AML-193 (cell line): ENCODE measurements around the gene INSIG2.

Experiments
- DNase-seq, 2 experiments: peaks; one replicate each; lab custom pipeline; 2025; lab: John Stamatoyannopoulos, UW

The INSIG2 gene

DNA sequence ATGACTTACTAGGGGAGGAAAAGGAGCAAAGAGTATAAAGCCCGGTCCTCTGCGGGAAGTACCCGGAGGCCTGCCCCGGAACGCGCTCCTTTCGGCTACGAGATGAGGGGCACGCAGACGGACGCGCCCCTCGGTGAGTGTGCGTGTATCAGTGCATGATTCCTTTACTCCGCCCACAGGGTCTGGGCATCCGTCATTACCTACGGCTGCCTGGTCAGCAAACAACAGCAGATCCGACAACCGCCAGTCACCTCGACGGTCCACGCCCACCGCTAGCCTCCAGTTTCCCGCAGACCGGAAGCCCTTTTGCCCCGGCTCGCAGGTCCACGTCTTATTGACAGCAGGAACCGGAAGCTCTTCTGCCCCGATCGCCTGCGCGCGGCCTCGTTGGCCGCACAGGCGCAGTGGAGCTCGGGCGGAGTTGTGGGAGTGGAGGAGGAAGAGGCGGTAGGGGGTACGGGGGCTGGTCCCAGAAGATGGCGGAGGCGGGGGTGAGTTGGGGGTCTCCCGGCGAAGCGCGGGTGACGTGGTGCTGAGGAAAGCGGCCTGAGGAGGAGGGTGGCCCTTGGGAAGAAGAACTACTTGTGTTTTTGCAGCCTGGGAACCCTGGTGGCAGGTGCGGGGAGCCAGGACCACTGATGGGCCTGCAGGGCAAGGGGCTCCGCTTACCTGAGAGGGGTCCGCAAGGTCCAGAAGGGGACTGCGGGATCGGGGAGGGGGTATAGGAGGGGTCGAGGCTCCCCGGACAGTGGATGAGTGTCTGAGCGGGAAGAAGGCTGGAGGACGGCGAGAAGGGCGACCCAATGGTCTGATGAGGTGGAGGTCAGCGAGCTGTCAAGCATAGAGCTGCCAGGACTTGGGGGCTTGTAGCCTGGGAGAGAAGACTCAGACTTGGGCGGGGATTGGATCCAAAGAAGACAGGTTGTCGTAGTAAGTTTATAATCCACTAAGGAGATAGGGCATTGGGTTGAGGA lies at the start of gene INSIG2:
Gene INSIG2, plus strand, starts transcription at position 421 of the 974 bp plus-strand sequence. CDS start 8,086 bp downstream, outside the sequence.
- peak; percentile 92 to 94 for DNase-seq

DNA sequence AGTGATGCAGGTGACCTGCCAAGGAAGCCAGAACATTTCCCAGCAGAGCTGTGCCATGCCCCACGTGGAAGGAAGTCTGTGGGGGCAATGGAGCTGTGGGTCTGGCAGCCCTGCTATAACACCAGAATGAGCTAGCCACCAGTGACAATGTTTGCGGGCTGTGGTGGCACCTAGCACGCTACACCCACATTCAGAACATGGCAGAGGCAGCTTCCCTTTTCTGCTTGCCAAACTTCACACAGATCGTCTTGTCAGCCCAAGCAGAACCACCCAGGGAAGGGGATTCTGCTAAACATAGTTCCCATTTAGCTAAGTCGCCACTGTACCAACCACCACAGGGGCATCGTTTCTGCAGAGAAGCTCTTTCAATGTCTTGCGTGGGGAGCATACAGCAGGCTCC lies 47.4 kb upstream of the INSIG2 start:
- no peak for DNase-seq

GRCh38 chr2:118044103-118044716 lies 44.1 kb upstream of the INSIG2 start:
- DNase-seq, result no peak

- DNase-seq, result no peak
These were observed 43.4 kb upstream of the INSIG2 start for GRCh38 chr2:118044854-118045253.

- DNase-seq, result no peak
These were observed 43.0 kb upstream of the INSIG2 start for GRCh38 chr2:118045286-118045685.

- DNase-seq, result peak; percentile 32
These were observed 41.5 kb upstream of the INSIG2 start for GRCh38 chr2:118046634-118047210.

DNA sequence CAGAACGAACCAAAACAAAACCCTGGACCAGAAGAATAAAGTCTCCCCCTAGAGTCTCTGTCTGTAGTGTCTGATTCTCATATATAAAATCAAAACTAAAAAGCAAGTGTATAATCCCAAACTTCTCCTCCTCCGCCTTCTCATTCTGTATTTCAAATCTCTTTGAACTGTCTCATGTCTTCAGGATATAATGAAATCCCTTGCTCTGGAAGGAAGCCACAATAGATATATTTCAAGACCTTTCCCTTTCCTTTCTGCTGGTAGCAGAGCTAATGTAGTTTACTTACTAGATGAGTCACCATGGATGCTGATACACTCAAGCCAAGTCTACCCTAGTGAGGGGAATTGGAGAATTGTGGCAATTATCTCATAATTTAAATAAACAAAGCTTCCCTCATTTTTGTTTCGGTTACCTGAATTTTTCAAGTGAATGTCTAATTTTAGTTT lies 40.9 kb upstream of the INSIG2 start:
- no peak for DNase-seq

GRCh38 chr2:118048401-118048800 lies 39.9 kb upstream of the INSIG2 start:
- no peak for DNase-seq

GRCh38 chr2:118049140-118049815 lies 39.0 kb upstream of the INSIG2 start:
- no peak for DNase-seq

GRCh38 chr2:118049816-118050140 lies 38.5 kb upstream of the INSIG2 start:
- peak in 1 of 2 experiments; percentile 24 for DNase-seq

- DNase-seq, result no peak
These were observed 37.9 kb upstream of the INSIG2 start for GRCh38 chr2:118050386-118050785.

DNA sequence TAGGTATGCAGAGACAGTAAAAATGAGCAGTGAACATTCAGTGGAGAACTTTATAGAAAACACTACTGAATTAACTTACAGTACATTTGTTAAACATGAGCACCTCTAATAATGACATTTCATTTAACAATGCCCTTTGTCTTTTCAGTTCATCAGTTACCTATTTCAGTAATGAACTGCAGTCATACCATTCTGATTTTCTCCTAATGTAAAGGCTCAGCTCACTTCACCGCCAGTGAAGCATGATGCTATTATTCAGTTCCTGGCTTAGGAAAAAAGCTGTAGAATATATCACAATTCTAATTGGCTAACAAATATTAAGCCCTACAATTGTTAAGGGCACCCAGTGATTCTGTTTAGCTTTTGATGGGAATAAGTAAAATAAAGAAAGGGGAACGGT lies 37.3 kb upstream of the INSIG2 start:
- no peak for DNase-seq

GRCh38 chr2:118051826-118052358 lies 36.4 kb upstream of the INSIG2 start:
- no peak for DNase-seq

DNA sequence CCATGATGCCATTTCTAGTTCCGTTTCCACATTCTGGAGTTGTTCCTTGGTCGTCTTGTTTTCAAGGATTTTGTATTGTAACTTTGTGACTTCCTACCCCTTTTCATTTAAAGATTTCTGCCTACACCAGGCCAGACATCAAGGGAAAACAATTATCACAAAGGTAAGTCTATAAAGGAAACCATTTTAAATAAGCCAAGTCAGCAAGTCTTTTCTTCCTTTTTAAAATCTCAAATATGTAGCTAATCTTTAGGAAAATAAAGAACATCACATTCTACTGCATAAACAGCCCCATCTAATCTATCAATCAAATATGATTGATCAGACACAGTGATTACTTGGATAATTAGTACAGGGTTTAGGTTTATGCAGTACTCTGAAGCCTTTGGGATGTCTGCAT lies 35.8 kb upstream of the INSIG2 start:
- DNase-seq, result no peak

- no peak for DNase-seq
These were observed 34.6 kb upstream of the INSIG2 start for GRCh38 chr2:118053681-118054080.

- no peak for DNase-seq
These were observed 33.9 kb upstream of the INSIG2 start for GRCh38 chr2:118054213-118055008.

DNA sequence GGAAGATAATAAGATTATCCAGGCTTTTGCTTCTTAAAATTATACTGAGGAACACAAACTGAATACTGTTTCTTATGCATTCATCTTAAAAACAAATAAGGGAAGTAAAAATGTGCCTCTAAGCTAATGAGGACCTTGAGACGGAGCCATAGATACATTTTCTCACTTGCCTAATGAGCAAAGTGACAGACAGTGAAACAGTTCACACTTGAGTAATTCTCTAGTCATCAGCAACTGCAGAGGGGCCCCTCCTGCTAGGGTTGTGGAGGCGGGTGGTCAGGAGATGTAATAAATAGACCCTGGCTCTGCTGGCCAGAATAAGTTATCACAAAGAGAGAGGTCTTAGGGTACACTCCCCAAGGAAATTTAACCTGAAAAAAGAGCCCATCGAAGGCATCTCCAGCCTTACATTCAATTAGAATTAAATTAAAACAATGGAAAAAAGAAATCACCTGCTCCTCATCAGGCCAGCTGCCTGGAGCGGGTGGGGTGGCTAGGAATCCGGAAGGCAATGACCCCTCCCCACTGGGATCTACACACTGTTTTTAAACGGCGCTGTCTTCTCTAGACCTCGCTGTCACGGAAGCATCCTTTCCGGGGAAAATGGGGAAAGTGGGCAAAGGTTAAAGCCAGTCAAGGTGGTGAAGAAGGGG lies 32.6 kb upstream of the INSIG2 start:
- DNase-seq, result no peak

GRCh38 chr2:118056165-118056534 lies 32.1 kb upstream of the INSIG2 start:
- DNase-seq, result no peak

- no peak for DNase-seq
These were observed 31.5 kb upstream of the INSIG2 start for GRCh38 chr2:118056801-118057200.

- no peak for DNase-seq
These were observed 29.3 kb upstream of the INSIG2 start for GRCh38 chr2:118058951-118059350.
